GM12878 (cell line): ENCODE measurements around the gene PPP2R1B. TPM values are rescaled to one million over a fixed set of nuclear protein-coding genes. Genes with fewer than 3 reads are reported as not detected.
A peak's percentile ranks its signal among the peaks of the same experiment; 100 is the strongest.

ENCODE experiments used
- ATAC-seq: fragments of 200-7000 bp; cut with Tn5 transposase; 3 replicates; pipeline ENCODE4 v1.9.1; 2020; ENCODE audit warnings: mild to moderate bottlenecking, moderate library complexity
- BruUV-seq: library from RNA; stranded (reverse); fragments of 400-500 nt; replicated peaks from 2 replicates; lab custom pipeline; 2021; lab: Mats Ljungman, UMichigan
- CTCF ChIA-PET: fragments of 300-600 bp; sonication (Branson Sonifier 250); formaldehyde crosslinking; extraction: SDS; loops from one replicate; lab custom pipeline; 2021; ENCODE audit warnings: inconsistent platforms; lab: Yijun Ruan, JAX
- POLR2A ChIA-PET: fragments of 350-600 bp; formaldehyde crosslinking; extraction: SDS; loops from one replicate; lab custom pipeline; 2021; ENCODE audit warnings: inconsistent platforms; lab: Charles Lee
- RAD21 ChIA-PET: fragments of 300-600 bp; sonication (Branson Sonifier 250); formaldehyde crosslinking; loops from one replicate; lab custom pipeline; 2023; ENCODE audit warnings: antibody characterized with exemption; ENCODE audit not compliant: unreplicated experiment; lab: Charles Lee
- SMC1A ChIA-PET: fragments of 300-600 bp; sonication (Branson Sonifier 250); formaldehyde crosslinking; loops from one replicate; lab custom pipeline; 2023; ENCODE audit not compliant: unreplicated experiment, uncharacterized antibody; lab: Charles Lee
- DNase-seq: peaks from one replicate; pipeline ENCODE4 v3.0.0-alpha.2; 2011; ENCODE audit warnings: low read depth, low spot score
- FAIRE-seq: peaks from 3 replicates; lab custom pipeline; 2011; peaks lifted over from hg19 to GRCh38; lab: Jason Lieb, UNC
- H2AFZ ChIP-seq: 2 replicates; pipeline ENCODE4 v1.6.0; 2011; ENCODE audit warnings: low read depth, low read length, control low read depth; ENCODE audit not compliant: control insufficient read depth
- H3K27ac ChIP-seq: 2 replicates; pipeline ENCODE4 v1.5.1; 2011; ENCODE audit warnings: control low read depth; ENCODE audit not compliant: control insufficient read depth, insufficient read depth
- H3K27me3 ChIP-seq, 2 experiments: replicated peaks in 1 of 2; 2 replicates each; pipeline versions ENCODE4 v1.6.0 to v1.6.1; 2011; ENCODE audit warnings: low read length in 1 of 2; ENCODE audit not compliant: control insufficient read depth in 2 of 2, insufficient read depth in 2 of 2
- H3K36me3 ChIP-seq, 2 experiments: 2 replicates each; pipeline ENCODE4 v1.5.1; 2011; ENCODE audit warnings: low read length in 1 of 2; ENCODE audit not compliant: control insufficient read depth in 2 of 2, insufficient read depth in 2 of 2
- H3K4me1 ChIP-seq: 2 replicates; pipeline ENCODE4 v1.6.1; 2011; ENCODE audit warnings: mild to moderate bottlenecking, low read length, moderate library complexity, mixed read lengths; ENCODE audit not compliant: control insufficient read depth, insufficient read depth
- H3K4me2 ChIP-seq: 2 replicates; pipeline ENCODE4 v1.6.0; 2011; ENCODE audit warnings: control low read depth; ENCODE audit not compliant: control insufficient read depth, insufficient read depth
- H3K4me3 ChIP-seq: fragments of 200-600 bp; sonication (generic); 2 replicates; pipeline ENCODE4 v1.5.1; 2016
- H3K79me2 ChIP-seq: 2 replicates; pipeline ENCODE4 v1.6.0; 2011; ENCODE audit warnings: low read length; ENCODE audit not compliant: control insufficient read depth, insufficient read depth
- H3K9ac ChIP-seq: 2 replicates; pipeline ENCODE4 v1.8.0; 2011; ENCODE audit warnings: low read length, control low read depth, mixed read lengths; ENCODE audit not compliant: control insufficient read depth, insufficient read depth
- H3K9me3 ChIP-seq: replicated peaks from 3 replicates; pipeline ENCODE4 v1.5.1; 2011; ENCODE audit warnings: mild to moderate bottlenecking, low read length; ENCODE audit not compliant: control insufficient read depth, insufficient read depth
- H4K20me1 ChIP-seq: 2 replicates; pipeline ENCODE4 v1.6.0; 2011; ENCODE audit not compliant: control insufficient read depth, insufficient read depth
- ATF7 ChIP-seq: fragments of 450-650 bp; IDR thresholded peaks from 2 replicates; pipeline ENCODE4 v1.6.1; 2016; ENCODE audit warnings: low read depth, mild to moderate bottlenecking
- BACH1 ChIP-seq: fragments of 450-650 bp; IDR thresholded peaks from 2 replicates; pipeline ENCODE4 v1.6.1; 2017; ENCODE audit warnings: mild to moderate bottlenecking, borderline replicate concordance
- CREB1 ChIP-seq: IDR thresholded peaks from 2 replicates; pipeline ENCODE4 v1.6.1; 2012; ENCODE audit warnings: low read depth, mild to moderate bottlenecking, inconsistent platforms
- LARP7 ChIP-seq: fragments of 450-650 bp; IDR thresholded peaks from 2 replicates; pipeline ENCODE4 v1.6.1; 2017; ENCODE audit warnings: mild to moderate bottlenecking
- MYB ChIP-seq: fragments of 150-350 bp; IDR thresholded peaks from 2 replicates; pipeline ENCODE4 v1.6.1; 2014; ENCODE audit warnings: mild to moderate bottlenecking, low read depth, low read length, borderline replicate concordance
- NBN ChIP-seq: fragments of 450-650 bp; IDR thresholded peaks from 2 replicates; pipeline ENCODE4 v1.6.1; 2016
- NR2F1 ChIP-seq: fragments of 450-650 bp; conservative IDR thresholded peaks from 2 replicates; pipeline ENCODE4 v1.6.1; 2017; ENCODE audit warnings: mild to moderate bottlenecking
- PML ChIP-seq: IDR thresholded peaks from 2 replicates; pipeline ENCODE4 v1.6.1; 2012; ENCODE audit warnings: low read length, inconsistent platforms
- SKIL ChIP-seq: fragments of 450-650 bp; IDR thresholded peaks from 2 replicates; pipeline ENCODE4 v1.6.1; 2017; ENCODE audit warnings: mild to moderate bottlenecking, low read depth, inconsistent platforms; ENCODE audit not compliant: poor library complexity, severe bottlenecking
- SMAD1 ChIP-seq: fragments of 450-650 bp; IDR thresholded peaks from 2 replicates; pipeline ENCODE4 v1.6.1; 2018; ENCODE audit warnings: mild to moderate bottlenecking, low read depth; ENCODE audit not compliant: partially characterized antibody
- SPI1 ChIP-seq: IDR thresholded peaks from 2 replicates; pipeline ENCODE4 v1.6.1; 2011; ENCODE audit warnings: low read depth, mild to moderate bottlenecking, low read length, moderate library complexity, borderline replicate concordance; ENCODE audit not compliant: insufficient read depth
- YY1 ChIP-seq: IDR thresholded peaks from 2 replicates; pipeline ENCODE4 v1.6.1; 2011; ENCODE audit warnings: low read depth, mild to moderate bottlenecking, low read length
- WGBS: methylation state at CpG from one replicate; pipeline ENCODE4 v1.1.6; 2016; ENCODE audit warnings: low lambda C conversion rate; ENCODE audit not compliant: insufficient replicate concordance, insufficient coverage; ENCODE audit errors: missing lambda C conversion rate; 5-methylcytosine and 5-hydroxymethylcytosine counted together
- in situ Hi-C: fragments of 300-500 bp; cut with MboI; formaldehyde crosslinking; loops from 9 replicates; pipeline ENCODE4 v1.14.3; 2018; ENCODE audit warnings: mixed read lengths
- intact Hi-C: fragments of 100-400 bp; cut with micrococcal nuclease; formaldehyde crosslinking; loops from one replicate; pipeline ENCODE4 v1.14.2; 2022; ENCODE audit not compliant: unreplicated experiment
- polyA plus RNA-seq, 11 experiments: library from polyadenylated mRNA; depleted of rRNA in 4 of 11; unstranded in 6 of 11; stranded (reverse) in 5 of 11; fragments of >200 nt; fragmentation: Nextera tagmentation in 4 of 11; fragmentation: Illumina TruSeq in 1 of 11; extraction: Ambion mirVana in 4 of 11; extraction: Trizol in 1 of 11; gene quantifications; 1 replicate in 1 of 11; 2 replicates in 10 of 11; pipeline versions ENCODE4 v1.2.1 to v1.2.3, GENCODE V29; 2011 to 2016; ENCODE audit warnings: inconsistent platforms in 2 of 11, missing spikeins in 2 of 11, low read depth in 1 of 11
- total RNA-seq, 4 experiments: library from RNA; depleted of rRNA in 3 of 4; stranded (reverse); fragments of >200 nt in 3 of 4; fragmentation: Illumina TruSeq in 1 of 4; extraction: Trizol in 1 of 4; gene quantifications; 2 replicates each; pipeline versions ENCODE4 v1.2.1 to v1.2.3, GENCODE V29; 2013 to 2021
- TF ChIP-seq, protein P1 (sequence below): IDR thresholded peaks from 2 replicates; pipeline ENCODE4 v1.6.1; 2012; ENCODE audit warnings: mild to moderate bottlenecking, low read depth, low read length
- TF ChIP-seq, protein P2 (sequence below): fragments of 450-650 bp; conservative IDR thresholded peaks from 2 replicates; pipeline ENCODE4 v1.6.1; 2017; ENCODE audit warnings: mild to moderate bottlenecking, moderate library complexity
- TF ChIP-seq, protein P3 (sequence below): IDR thresholded peaks from 2 replicates; pipeline ENCODE4 v1.6.1; 2012; ENCODE audit warnings: low read depth, low read length, improper control_type of control experiment

PPP2R1B gene
- total and polyA plus RNA-seq, 10 of the 15 experiments (the other 5 are each of a cell fraction or from before 2014, with no cell fraction given), result 26.6 to 68.2 (median 35.7) TPM

DNA sequence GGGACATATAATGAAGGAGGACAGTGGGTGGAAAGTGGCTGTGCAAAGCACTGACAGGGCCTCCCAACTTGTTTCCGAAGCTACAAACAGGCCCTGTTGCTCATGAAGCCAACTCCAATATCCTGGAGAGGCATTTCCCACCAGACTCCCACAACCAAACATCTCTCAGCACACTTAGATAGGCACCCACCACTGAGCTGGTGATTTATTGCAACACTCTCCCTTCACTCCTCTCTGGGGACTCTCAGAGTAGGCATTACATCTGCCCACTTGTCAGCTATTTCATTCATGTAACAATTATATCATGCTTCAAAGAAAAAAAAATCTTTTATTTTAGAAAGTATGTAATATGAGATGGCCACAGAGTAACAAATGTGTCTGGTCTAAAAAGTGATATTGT, 32.1 kb upstream of the PPP2R1B start (continued):
- TF ChIP-seq, protein P1, sequence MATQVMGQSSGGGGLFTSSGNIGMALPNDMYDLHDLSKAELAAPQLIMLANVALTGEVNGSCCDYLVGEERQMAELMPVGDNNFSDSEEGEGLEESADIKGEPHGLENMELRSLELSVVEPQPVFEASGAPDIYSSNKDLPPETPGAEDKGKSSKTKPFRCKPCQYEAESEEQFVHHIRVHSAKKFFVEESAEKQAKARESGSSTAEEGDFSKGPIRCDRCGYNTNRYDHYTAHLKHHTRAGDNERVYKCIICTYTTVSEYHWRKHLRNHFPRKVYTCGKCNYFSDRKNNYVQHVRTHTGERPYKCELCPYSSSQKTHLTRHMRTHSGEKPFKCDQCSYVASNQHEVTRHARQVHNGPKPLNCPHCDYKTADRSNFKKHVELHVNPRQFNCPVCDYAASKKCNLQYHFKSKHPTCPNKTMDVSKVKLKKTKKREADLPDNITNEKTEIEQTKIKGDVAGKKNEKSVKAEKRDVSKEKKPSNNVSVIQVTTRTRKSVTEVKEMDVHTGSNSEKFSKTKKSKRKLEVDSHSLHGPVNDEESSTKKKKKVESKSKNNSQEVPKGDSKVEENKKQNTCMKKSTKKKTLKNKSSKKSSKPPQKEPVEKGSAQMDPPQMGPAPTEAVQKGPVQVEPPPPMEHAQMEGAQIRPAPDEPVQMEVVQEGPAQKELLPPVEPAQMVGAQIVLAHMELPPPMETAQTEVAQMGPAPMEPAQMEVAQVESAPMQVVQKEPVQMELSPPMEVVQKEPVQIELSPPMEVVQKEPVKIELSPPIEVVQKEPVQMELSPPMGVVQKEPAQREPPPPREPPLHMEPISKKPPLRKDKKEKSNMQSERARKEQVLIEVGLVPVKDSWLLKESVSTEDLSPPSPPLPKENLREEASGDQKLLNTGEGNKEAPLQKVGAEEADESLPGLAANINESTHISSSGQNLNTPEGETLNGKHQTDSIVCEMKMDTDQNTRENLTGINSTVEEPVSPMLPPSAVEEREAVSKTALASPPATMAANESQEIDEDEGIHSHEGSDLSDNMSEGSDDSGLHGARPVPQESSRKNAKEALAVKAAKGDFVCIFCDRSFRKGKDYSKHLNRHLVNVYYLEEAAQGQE, result no peak

DNA sequence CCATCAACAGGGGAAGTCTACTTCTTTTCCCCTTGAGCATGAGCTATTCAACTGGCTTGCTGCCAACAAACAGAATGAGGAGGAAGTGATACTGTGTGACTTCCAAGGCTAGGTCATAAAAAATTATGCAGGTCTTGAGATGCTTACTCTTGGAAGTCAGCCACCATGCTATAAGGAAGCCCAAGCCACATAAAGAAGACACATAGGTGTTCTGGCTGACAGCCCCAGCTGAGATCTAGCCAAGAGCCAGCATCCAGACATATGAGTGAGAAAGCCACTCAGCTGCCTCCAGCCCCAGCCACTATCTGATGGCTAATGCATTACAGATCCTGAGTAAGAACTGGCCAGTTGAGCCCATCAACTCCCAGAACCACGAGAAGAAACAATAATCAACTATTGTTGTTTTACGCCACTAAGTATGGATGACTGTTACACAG, 31.0 kb upstream of the PPP2R1B start:
- ATAC-seq (peak; percentile 78), FAIRE-seq (no peak), DNase-seq (peak; percentile 34)
- intact Hi-C loops (no loop called here), in situ Hi-C loops (no loop called here)
- no peak overlapping the region for H3K9ac ChIP-seq
- no peak overlapping the region for H3K4me2 ChIP-seq
- RAD21 ChIA-PET, result interaction anchor here (1.1 to 1.3 kb wide), 2 partner anchors 32 to 38 kb away, joined by 3 read pairs; partner anchors contain the start of gene PPP2R1B
- no peak overlapping the region for H3K27ac ChIP-seq
- peaks cover 3 to 4% of the 10 kb centered on the region in 2 experiments; a peak in 3 of 4 replicates for H3K36me3 ChIP-seq
- CTCF ChIA-PET, result interaction anchor here (0.5 to 6.3 kb wide), 9 partner anchors 11 to 368 kb away, joined by 3 to 31 read pairs (median 4); no protein-coding TSS in a partner anchor
- no peak overlapping the region for H2AFZ ChIP-seq
- 98% methylated on average over 2 of the region's 2 CpGs for WGBS
- H3K4me1 ChIP-seq, result no peaks in the 10 kb centered on the region
- H3K4me3 ChIP-seq, result no peak overlapping the region
- no TSS peak for BruUV-seq
- SMC1A ChIA-PET, result interaction anchor here (1.0 to 2.5 kb wide), 4 partner anchors 11 to 45 kb away, joined by 4 to 19 read pairs (median 6); partner anchors contain the start of gene PPP2R1B
- H3K27me3 ChIP-seq, result no peaks in the 10 kb centered on the region
- H3K9me3 ChIP-seq, result peaks cover 6% of the 10 kb centered on the region; the same call in 1 of the 3 replicates
- H3K79me2 ChIP-seq, result no peaks in the 10 kb centered on the region
- H4K20me1 ChIP-seq, result no peaks in the 10 kb centered on the region
- POLR2A ChIA-PET, result interaction anchor here (1.3 kb wide), 1 partner anchor 34 kb away, joined by 4 read pairs; no protein-coding TSS in a partner anchor
- no peak for TF ChIP-seq BACH1
- peak; percentile 44 for TF ChIP-seq SKIL
- peak; percentile 83 for TF ChIP-seq SPI1
- TF ChIP-seq ATF7, result peak; percentile 40; the same call in 1 of the 2 replicates
- no peak for TF ChIP-seq PML
- TF ChIP-seq NBN, result no peak
- no peak for TF ChIP-seq CREB1
- no peak for TF ChIP-seq LARP7
- peak; percentile 96 for TF ChIP-seq SMAD1
- TF ChIP-seq, protein P2, sequence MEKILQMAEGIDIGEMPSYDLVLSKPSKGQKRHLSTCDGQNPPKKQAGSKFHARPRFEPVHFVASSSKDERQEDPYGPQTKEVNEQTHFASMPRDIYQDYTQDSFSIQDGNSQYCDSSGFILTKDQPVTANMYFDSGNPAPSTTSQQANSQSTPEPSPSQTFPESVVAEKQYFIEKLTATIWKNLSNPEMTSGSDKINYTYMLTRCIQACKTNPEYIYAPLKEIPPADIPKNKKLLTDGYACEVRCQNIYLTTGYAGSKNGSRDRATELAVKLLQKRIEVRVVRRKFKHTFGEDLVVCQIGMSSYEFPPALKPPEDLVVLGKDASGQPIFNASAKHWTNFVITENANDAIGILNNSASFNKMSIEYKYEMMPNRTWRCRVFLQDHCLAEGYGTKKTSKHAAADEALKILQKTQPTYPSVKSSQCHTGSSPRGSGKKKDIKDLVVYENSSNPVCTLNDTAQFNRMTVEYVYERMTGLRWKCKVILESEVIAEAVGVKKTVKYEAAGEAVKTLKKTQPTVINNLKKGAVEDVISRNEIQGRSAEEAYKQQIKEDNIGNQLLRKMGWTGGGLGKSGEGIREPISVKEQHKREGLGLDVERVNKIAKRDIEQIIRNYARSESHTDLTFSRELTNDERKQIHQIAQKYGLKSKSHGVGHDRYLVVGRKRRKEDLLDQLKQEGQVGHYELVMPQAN, result no peak
- TF ChIP-seq, protein P3, sequence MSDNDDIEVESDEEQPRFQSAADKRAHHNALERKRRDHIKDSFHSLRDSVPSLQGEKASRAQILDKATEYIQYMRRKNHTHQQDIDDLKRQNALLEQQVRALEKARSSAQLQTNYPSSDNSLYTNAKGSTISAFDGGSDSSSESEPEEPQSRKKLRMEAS, result no peak
- TF ChIP-seq MYB, result no peak
- peak; percentile 76 for TF ChIP-seq YY1
- no peak for TF ChIP-seq NR2F1
